Right kidney (tissue), 9 donors: Measurements from ENCODE around the gene ALG8.
"Not testable (repeated sequence)": the region's sequence is repeated elsewhere in the genome, so short reads cannot be mapped to it uniquely, and the experiment has no call there.

Source experiments
- DNase-seq: peaks from one replicate; pipeline ENCODE4 v3.0.0-alpha.2; 2016
- long read RNA-seq, 8 donors: transcript quantifications; one replicate each; lab custom pipeline, GENCODE V29; 2026

ALG8 gene
- long read RNA-seq, donor 1, transcript ALG8-201 (13 exons, 1,675 nt): major isoform, 10 of 11 reads
- long read RNA-seq, donor 1, partial matches to known transcripts: 0 of 11 reads
- long read RNA-seq, donor 1, other reads (novel, unspliced or antisense): 0 of 11 reads
- long read RNA-seq, donor 2, partial matches to known transcripts: 0 of 3 reads
- long read RNA-seq, donor 2, other reads (novel, unspliced or antisense): 0 of 3 reads
- long read RNA-seq, donor 3, partial matches to known transcripts: 0 of 7 reads
- long read RNA-seq, donor 3, other reads (novel, unspliced or antisense): 0 of 7 reads
- long read RNA-seq, donor 4, transcript ALG8-201 (13 exons, 1,675 nt): major isoform, 8 of 12 reads
- long read RNA-seq, donor 4, partial matches to known transcripts: 0 of 12 reads
- long read RNA-seq, donor 4, other reads (novel, unspliced or antisense): 0 of 12 reads
- long read RNA-seq, donor 5, transcript ALG8-202 (14 exons, 1,677 nt): major isoform, 5 of 9 reads
- long read RNA-seq, donor 5, partial matches to known transcripts: 0 of 9 reads
- long read RNA-seq, donor 5, other reads (novel, unspliced or antisense): 0 of 9 reads
- long read RNA-seq, donor 6, transcript ALG8-201 (13 exons, 1,675 nt): major isoform, 9 of 10 reads
- long read RNA-seq, donor 6, partial matches to known transcripts: 0 of 10 reads
- long read RNA-seq, donor 6, other reads (novel, unspliced or antisense): 0 of 10 reads
- long read RNA-seq, donor 7, transcript ALG8-201 (13 exons, 1,675 nt): major isoform, 13 of 23 reads
- long read RNA-seq, donor 7, partial matches to known transcripts: 6 of 23 reads
- long read RNA-seq, donor 7, other reads (novel, unspliced or antisense): 0 of 23 reads
- long read RNA-seq, donor 8, transcript ALG8-201 (13 exons, 1,675 nt): major isoform, 9 of 15 reads
- long read RNA-seq, donor 8, partial matches to known transcripts: 5 of 15 reads
- long read RNA-seq, donor 8, other reads (novel, unspliced or antisense): 0 of 15 reads

DNA sequence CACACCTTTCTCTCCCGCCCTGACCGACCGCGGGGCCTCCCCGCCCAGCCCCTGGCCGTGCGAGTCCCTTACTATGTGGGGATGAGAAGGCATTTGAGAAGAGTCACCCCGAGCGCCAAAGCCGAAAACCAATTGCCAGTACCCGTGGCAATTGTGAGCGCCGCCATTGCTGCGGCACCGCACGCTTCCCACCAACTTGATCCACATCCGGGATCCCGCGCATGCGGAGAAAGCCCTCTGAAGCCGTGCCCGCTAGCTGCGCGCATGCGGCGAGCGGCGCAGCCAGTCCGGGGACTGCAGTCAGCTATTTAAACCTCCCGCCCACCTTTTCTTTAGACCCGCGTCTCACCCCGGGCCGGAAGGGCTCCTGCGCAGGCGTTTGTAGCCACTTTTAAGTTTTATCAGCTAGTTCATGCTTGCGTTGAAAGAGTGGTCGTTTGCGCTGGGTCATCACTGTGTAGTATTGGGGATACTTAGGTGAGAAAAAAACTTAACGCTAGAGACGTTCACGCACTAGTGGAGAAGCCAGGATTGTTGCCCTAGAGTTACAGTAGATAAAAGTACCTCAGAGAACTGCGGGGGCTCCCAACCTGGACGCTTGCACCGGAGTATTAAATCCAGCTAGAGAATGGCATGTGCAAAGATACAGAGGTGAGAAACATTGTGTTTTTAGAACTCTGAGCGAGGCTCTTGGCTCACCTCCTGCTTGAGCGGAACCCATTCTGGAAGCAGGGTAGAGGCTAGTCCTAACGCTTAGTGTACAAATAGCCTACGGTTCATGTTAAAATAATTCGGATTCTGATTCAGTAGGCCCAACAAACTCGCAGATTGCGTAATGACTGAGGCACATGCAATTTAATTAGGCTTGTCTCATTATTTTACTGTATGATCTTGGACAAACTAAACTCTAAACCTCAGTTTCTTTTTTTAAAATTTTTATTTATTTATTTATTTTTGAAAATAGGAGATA, at the start of gene ALG8:
Gene ALG8, minus strand, starts transcription at position 205 of the 970 bp plus-strand sequence. Its CDS starts 38 bp downstream, at position 167.
- peak; percentile 86 for DNase-seq

DNA sequence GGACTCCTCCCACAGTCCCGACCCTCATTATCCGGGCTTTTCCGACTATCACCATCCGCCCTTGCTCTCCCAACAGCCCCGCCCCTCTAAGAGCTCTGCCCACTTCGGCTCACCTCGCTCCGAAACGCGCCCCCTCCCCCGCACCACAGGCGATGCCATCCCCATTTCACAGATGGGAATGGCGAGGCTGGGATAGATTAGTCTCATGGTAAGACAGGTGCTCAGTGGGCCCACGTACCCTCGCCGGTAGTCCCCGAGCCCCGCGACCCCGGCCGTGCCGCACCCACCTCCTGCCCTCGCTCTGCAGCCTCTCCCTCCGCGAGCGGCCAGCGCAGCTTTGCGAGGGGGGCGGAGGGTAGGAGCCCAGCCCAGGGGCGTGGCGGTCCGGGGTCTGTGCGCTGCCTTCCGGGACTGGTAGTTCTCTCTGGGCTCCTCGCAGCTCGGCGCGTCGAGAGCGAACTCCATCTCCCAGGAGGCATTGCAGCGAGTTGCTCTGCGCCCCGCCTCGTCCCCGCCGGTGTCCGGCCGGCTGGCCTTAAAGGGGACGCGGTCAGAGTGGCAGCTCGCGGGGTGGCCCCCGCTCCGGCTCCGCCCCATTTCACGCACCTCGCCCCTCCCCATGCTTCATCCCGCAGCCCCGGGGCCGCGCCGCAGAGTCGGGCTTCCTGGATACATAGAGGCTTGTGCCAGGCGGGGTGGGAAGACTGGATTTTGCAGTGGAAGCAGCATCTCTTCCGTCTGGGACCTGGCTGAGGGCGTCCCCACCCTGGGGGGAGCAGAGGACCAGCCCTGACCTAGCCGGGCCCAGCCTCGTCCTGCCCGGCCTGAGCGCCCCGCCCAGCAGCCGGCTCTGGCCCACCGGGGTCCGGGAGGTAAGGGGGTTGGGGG, 49.1 kb upstream of the ALG8 start, which contains the start of the genes KCTD21 and USP35:
Gene KCTD21, minus strand, starts transcription at position 341 of the 888 bp plus-strand sequence. CDS start 14,072 bp downstream, outside the sequence.
Gene USP35, plus strand, starts transcription at position 634 of the 888 bp plus-strand sequence. CDS start 7,327 bp downstream, outside the sequence.
- DNase-seq: peak; percentile 95

DNA sequence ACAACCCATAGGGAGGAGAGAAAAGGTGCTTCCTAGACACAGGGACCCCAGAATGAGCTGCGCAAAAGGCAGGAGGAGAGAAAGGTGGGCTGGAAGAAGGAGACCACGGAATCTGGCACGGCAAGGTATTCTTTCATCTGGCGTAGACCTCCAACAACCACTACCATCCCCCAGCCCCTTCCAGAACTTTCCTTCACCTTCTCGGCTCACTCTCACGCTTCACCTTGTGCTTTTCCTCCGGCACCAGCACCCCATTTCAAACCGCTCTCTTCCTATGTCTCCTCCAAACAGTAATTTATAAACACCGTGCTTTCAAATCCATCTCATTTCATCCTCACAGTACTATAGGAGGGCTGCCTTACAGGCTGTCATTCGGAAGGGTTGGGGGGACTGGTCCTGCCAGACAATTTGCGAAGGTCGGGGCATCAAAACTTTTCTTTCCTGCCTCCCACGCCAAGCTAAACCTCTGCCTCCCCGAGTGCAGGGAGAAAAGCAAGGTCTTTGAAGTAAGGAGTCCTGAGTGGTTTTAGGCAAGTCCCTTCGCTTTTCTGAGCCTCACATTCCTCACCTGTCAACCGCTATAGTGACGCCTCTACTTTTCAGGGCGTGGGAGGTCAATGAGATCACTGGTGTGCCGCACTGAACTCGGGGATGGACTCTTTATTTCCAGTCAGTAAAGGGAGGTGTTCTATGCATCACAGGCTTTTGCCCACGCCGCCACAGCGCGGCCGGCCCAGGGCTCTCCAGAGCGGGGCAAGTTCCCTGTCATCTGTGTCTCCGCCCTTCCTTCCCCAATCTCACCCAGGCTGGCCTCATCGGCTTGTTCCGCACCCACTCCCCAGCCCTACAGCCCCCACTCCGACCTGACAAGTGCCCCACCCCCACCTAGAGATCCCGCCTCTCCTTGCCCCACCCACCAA, 48.2 kb upstream of the ALG8 start:
- DNase-seq: peak; percentile 59

DNA sequence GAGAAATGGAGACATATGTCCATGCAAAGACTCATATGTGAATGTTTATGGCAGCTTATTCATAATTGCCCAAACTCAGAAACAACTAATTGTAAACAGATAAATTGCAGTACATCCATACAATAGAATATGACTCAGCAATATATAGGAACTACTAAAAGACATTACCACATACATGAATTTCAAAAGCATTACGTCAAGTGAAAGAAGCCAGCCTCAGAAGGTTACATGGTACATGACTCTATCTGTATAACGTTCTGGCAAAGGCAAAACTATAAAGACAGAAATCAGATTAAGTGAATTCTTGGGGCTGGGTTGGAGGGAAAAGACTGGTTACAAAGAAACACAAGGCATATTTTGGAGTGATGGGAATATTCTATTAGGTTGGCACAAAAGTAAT, 41.8 kb upstream of the ALG8 start:
- no peak for DNase-seq

DNA sequence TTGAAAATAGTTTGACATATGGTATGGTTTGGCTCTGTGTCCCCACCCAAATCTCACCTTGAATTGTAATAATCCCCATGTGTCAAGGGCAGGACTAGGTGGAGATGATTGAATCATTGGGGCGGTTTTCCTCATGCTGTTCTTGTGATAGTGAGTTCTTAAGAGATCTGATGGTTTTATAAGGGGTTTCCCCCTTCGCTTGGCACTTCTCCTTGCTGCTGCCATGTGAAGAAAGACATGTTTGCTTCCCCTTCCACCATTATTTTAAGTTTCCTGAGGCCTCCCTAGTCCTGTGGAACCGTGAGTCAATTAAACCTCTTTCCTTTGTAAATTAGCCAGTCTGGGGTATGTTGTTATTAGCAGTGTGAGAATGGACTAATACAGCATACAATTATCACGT, 41.3 kb upstream of the ALG8 start:
- DNase-seq: no peak

DNA sequence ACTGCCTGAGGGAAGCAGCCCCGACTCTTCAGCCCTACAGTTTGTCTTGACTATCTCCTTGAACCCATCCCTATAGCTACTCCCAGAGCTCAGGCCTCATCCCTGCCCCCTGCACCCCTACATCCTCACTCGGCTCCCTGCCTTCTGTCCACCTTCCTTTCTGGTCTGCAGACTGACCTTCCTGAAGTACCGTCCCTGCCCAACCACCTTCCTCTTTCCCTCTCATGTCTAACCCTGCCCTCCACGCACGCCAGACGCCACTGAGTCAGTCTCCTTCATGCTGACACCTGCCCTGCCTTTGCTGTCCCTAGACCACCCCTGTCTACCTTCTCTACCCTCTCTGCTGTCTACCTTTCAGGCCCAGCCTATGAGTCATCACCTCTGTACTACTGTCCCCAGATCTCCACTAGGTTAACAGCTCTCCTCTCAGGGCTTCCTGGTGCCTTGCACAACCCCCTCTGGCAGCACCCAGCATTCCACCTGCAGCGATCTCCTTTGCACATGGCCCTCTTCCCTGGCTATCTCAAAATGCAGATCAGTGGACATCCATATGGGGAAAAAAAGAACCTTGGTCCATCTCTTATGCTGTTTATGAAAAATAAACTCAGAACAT, 40.1 kb upstream of the ALG8 start:
- DNase-seq: no peak

DNA sequence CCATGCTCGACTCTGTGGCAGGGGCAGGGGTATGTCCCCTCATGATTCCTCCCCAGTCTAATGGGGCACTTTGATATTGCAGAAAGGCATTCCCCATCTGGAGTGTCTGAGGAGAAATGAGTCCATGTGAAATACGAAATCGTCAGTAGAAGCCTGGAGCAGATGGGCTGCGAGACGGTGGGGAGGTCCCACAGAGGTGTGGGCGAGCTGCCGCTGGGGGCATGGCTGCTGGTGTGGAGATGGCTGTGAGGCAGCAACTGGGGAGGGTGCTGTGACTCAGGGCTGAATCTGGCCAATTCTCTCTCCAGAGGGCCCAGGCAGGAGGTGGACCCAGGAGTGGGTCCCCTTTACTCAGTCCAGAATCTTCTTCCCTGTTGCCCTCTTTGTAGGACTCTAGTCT, 37.8 kb upstream of the ALG8 start:
- no peak for DNase-seq

DNA sequence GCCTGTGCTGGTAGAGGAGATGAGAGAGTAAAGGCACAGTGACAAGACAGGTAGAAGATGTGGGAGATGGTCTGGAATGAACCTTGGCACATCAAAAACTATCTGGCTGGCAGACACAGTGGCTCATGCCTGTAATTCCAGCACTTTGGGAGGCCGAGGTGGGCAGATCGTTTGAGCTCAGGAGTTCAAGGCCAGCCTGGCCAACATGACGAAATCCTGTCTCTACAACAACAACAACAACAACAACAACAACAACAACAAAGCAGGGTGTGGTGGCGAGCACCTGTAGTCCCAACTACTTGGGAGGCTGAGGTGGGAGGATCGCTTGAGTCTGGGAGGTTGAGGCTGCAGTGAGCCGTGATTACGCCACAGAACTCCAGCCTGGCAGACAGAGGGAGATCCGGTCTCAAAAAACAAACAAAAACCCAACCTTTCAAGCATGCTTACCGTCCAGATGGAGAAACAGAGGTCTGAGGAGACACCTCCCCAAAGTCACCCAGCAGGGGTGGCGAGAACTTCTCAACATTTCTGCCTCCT, 37.2 kb upstream of the ALG8 start:
- DNase-seq: no peak

DNA sequence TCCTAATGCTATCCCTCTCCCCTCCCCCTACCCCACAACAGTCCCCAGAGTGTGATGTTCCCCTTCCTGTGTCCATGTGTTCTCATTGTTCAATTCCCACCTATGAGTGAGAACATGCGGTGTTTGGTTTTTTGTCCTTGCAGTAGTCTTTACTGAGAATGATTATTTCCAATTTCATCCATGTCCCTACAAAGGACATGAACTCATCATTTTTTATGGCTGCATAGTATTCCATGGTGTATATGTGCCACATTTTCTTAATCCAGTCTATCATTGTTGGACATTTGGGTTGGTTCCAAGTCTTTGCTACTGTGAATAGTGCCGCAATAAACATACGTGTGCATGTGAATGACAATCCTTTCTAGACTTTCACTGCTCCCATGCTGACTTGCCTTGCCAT, 36.4 kb upstream of the ALG8 start:
- not testable (repeated sequence) for DNase-seq

DNA sequence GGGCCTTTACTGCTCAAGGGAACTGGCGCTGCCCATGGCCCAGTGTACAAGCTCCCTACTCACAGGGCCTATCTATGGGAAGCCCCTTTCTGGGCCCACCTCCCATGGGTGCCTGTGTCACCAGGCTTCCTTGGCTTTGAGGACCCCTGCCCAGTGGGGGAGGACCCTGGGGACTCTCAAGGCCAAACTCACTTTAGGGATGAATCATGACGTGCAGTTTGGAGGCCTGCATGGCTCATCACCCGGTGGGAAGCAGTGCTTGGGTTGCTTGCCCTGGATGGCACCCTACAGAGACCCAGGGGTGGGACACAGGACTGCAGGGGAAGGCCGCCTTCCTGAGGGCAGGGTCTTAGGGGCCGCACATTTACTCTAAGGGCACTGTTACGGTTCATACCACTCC, 32.5 kb upstream of the ALG8 start:
- DNase-seq: no peak

DNA sequence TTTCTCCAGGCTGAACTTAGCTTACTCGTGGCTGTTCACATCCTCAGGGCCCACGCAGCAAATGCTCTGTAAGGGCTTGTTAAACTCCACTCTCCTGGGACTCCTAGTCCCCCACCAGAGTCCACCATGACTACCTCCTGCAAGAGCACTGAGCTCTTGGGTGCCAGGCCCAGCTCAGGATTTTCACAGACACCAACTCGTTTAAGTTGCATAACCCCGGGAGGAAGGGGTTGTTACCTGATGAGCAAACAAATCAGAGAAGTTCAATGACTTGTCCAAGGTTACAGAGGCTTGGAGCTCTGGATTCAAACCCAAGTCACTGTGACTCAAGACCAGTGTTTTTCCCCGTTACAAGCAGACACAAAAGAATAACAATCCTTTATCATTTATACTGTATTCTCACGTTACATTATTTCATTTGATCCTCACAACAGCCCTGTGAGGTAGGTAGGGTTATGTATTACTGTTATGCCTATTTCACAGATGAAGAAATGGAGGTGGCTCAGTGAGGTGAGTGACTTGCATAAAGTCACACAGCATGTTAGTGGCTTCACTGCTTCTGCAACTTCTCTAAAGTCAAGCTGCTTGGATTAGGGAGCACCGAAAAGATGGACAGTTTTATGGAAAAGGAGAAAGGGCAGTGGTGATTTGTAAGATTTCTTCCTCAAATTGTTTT, 31.6 kb upstream of the ALG8 start:
- DNase-seq: no peak

DNA sequence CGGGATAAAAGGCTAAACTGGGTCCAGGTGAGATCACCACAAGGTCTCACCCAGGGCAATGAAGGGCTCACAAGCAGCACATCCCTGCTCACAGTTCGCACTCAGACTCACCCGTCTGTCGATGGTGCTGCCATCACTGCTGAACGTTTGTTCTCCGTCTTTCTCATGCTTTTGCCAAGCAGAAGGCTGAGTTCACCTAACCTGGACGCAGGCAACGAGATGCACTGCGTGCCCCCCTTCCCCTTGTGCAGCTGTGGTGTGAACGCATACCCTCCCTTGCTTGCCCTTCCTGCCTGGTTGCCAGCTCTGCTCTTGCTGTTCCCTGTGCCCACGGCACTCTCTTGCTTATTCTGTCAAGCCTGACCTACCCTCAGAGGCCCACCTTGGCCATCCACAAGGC, 31.0 kb upstream of the ALG8 start:
- no peak for DNase-seq

DNA sequence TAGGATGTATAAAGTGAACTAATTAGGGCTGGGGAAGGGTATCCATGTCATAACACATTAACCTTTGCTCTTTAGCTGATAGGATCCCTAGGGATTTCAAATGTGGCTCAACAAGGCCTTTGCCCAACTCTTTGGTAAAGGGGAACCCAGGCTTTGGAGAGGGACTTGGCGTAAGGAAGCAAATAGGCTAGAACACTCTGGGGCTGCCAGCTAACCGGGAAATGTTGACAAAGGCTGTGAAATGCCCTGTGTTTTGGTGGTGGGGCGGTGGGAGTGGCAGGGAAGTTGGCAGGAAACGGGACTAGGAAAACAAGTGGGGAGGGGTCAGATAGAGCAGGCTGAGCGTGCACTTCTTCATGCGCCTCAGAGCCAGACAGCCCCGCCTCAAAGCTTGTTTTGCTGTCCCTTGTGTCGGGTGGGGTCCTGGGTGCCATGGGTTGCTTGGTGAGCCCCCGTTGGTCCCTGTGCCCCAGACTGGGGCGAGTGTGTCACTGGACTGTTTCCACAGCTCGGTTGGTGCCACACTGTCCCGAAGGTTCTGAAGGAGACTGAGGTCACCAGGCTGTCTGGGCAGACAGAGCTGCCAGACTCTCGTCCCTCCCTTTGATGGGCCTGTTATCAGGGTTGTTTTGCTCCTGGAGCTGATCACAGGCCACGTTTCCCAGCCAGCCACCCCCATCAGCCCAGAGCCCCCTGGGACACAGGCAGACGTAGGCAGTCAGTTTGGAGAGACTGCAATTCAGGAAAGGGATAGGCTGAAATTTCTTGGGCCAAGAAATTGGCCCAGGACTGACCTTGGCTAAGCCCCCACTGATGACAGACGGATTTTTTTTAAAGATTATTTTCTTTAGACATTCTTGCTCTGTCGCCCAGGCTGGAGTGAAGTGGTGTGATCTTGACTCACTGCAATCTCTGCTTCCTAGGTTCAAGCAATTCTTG, 29.4 kb upstream of the ALG8 start:
- no peak for DNase-seq

DNA sequence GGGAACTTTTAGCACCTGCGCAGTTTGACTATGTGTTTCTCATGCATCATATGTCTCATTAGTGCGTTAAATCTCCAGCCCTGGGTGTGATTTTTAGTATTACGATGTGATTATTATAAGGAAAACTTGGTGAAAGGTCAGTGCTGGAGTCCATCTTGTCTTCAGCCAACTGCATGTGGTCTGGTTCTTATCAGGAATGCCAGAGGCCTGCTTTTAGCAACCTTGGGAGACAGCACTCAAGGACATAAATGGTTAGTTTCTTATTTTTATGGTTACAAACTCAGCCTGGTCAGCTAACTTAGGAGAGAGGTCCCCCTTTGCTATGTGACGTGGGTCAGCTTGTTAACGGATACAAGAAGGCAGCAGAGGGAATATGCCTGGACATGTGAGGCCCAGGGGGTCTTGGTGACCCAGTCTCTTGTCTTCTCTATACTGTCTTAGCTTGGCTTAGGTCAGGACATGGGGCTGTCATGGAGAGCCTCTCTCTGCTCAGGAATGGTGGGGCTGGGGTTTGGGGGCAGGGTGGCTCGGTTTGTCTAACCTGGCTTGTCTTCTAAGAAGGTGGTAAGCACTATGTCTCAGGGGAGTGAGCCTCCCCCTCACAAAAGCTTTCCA, 27.5 kb upstream of the ALG8 start:
- no peak for DNase-seq

DNA sequence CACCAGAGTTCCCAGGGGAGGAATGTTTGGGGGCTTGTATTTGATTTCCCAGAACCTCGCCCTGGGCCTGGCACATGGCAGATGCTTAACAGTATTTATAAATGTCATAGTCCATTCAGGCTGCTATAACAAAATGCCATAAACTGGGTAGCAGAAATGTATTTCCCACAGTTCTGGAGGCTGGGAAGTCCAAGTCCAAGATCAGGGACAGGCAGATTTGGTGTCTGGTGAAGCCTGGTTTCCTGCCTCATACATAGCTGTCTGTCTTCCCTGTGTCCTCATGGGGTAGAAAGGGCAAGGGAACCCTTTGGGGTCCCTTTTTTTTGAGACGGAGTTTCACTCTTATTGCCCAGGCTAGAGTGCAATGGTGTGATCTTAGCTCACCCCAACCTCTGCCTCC, 25.0 kb upstream of the ALG8 start:
- no peak for DNase-seq

DNA sequence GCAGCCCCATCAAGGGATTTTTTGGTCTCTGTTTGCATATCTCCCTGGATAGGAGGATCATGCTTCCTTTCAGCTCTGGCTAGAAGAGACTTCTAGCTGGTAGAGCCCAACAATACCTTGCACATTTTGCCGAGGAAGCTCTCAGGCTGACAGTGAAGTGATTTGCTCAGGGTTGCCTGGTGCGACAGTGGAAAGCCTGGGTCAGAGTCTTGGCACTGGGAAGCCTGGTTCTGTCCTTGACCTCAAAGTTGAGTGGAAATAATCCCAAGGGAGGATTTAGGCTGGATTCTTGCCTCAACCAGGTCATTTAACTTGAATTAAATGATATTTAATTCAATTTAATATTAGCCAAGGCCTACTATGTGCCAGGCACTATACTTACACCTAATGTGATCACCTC, 24.4 kb upstream of the ALG8 start:
- no peak for DNase-seq
